NK-92 (cell line): ENCODE measurements around the gene MARF1.
"Not testable (repeated sequence)": the region's sequence is repeated elsewhere in the genome, so short reads cannot be mapped to it uniquely, and the experiment has no call there.

ENCODE experiments used
- DNase-seq: peaks from one replicate; lab custom pipeline; 2025; ENCODE audit not compliant: unreplicated experiment; lab: John Stamatoyannopoulos, UW

Gene MARF1

GRCh38 chr16:15643048-15643945 lies at the start of gene MARF1:
TSS of gene MARF1 (minus strand) at chr16:15643154. CDS start at chr16:15639233, 3,921 bp downstream.
- DNase-seq: peak; percentile 94

- not testable (repeated sequence) for DNase-seq
These were observed 49.6 kb upstream of the MARF1 start for GRCh38 chr16:15692508-15692907.

GRCh38 chr16:15691046-15691445 lies 48.1 kb upstream of the MARF1 start:
- DNase-seq: no peak

GRCh38 chr16:15690296-15690695 lies 47.3 kb upstream of the MARF1 start:
- DNase-seq: no peak

GRCh38 chr16:15689290-15689689 lies 46.3 kb upstream of the MARF1 start:
- DNase-seq: no peak

- DNase-seq: no peak
These were observed 43.3 kb upstream of the MARF1 start for GRCh38 chr16:15686287-15686686.

- no peak for DNase-seq
These were observed 39.2 kb upstream of the MARF1 start for GRCh38 chr16:15682105-15682570.

- no peak for DNase-seq
These were observed 34.5 kb upstream of the MARF1 start for GRCh38 chr16:15677447-15677846.

GRCh38 chr16:15676506-15676905 lies 33.6 kb upstream of the MARF1 start:
- DNase-seq: no peak

GRCh38 chr16:15674571-15674970 lies 31.6 kb upstream of the MARF1 start:
- no peak for DNase-seq

- no peak for DNase-seq
These were observed 29.7 kb upstream of the MARF1 start for GRCh38 chr16:15672514-15673167.

- DNase-seq: not testable (repeated sequence)
These were observed 29.2 kb upstream of the MARF1 start for GRCh38 chr16:15672127-15672513.

- DNase-seq: no peak
These were observed 28.7 kb upstream of the MARF1 start for GRCh38 chr16:15671530-15672117.

- no peak for DNase-seq
These were observed 24.3 kb upstream of the MARF1 start for GRCh38 chr16:15667091-15667742.

GRCh38 chr16:15665107-15665506 lies 22.2 kb upstream of the MARF1 start:
- no peak for DNase-seq

GRCh38 chr16:15660203-15660601 lies 17.2 kb upstream of the MARF1 start:
- no peak for DNase-seq

GRCh38 chr16:15658556-15658955 lies 15.6 kb upstream of the MARF1 start:
- DNase-seq: no peak

- DNase-seq: no peak
These were observed 15.2 kb upstream of the MARF1 start for GRCh38 chr16:15658149-15658548.

- DNase-seq: not testable (repeated sequence)
These were observed 12.6 kb upstream of the MARF1 start for GRCh38 chr16:15655561-15655960.

GRCh38 chr16:15654591-15654990 lies 11.6 kb upstream of the MARF1 start:
- no peak for DNase-seq

GRCh38 chr16:15653227-15653626 lies 10.3 kb upstream of the MARF1 start:
- no peak for DNase-seq
